GM19395 (cell line): ENCODE measurements around the gene NFS1.

Experiments
- ATAC-seq: cut with Tn5 transposase; IDR thresholded peaks from one replicate; pipeline ENCODE4 v1.9.1; 2021; ENCODE audit warnings: mild to moderate bottlenecking, moderate library complexity; ENCODE audit not compliant: unreplicated experiment

Gene NFS1

GRCh38 chr20:35680452-35681183 is 18.5 kb downstream of the NFS1 start:
- no peak for ATAC-seq

GRCh38 chr20:35674921-35675320 is 24.2 kb downstream of the NFS1 start:
- no peak for ATAC-seq

GRCh38 chr20:35673884-35674283 is 25.3 kb downstream of the NFS1 start:
- no peak for ATAC-seq

GRCh38 chr20:35669681-35670080 is 29.5 kb downstream of the NFS1 start:
- ATAC-seq: no peak

GRCh38 chr20:35669221-35669620 is 29.9 kb downstream of the NFS1 start:
- ATAC-seq: no peak

GRCh38 chr20:35665949-35666288 is 33.2 kb downstream of the NFS1 start:
- ATAC-seq: no peak

GRCh38 chr20:35664466-35665206 is 34.5 kb downstream of the NFS1 start, which contains the start of the genes CPNE1 and RBM12:
TSS of gene CPNE1 (minus strand) at chr20:35664900. CDS start at chr20:35632923, 31,977 bp downstream.
TSS of gene RBM12 (minus strand) at chr20:35664900. CDS start at chr20:35655322, 9,578 bp downstream.
- peak; percentile 81 for ATAC-seq

GRCh38 chr20:35663516-35664465 is 35.4 kb downstream of the NFS1 start:
- peak; percentile 35 for ATAC-seq

GRCh38 chr20:35662551-35662950 is 36.6 kb downstream of the NFS1 start:
- ATAC-seq: no peak

- ATAC-seq: no peak
Measured at GRCh38 chr20:35661908-35662307, 37.2 kb downstream of the NFS1 start.

GRCh38 chr20:35661053-35661452 is 38.1 kb downstream of the NFS1 start:
- ATAC-seq: no peak

GRCh38 chr20:35660122-35660937 is 38.8 kb downstream of the NFS1 start:
- no peak for ATAC-seq

GRCh38 chr20:35657271-35657670 is 41.9 kb downstream of the NFS1 start:
- no peak for ATAC-seq

GRCh38 chr20:35654415-35654814 is 44.7 kb downstream of the NFS1 start:
- ATAC-seq: no peak

- ATAC-seq: no peak
Measured at GRCh38 chr20:35653893-35654292, 45.3 kb downstream of the NFS1 start.

GRCh38 chr20:35653430-35653734 is 45.8 kb downstream of the NFS1 start:
- ATAC-seq: no peak

GRCh38 chr20:35652641-35653429 is 46.3 kb downstream of the NFS1 start:
- ATAC-seq: no peak

GRCh38 chr20:35651958-35652357 is 47.2 kb downstream of the NFS1 start:
- ATAC-seq: no peak

- ATAC-seq: no peak
Measured at GRCh38 chr20:35650632-35651031, 48.5 kb downstream of the NFS1 start.

- ATAC-seq: no peak
Measured at GRCh38 chr20:35648836-35649235, 50.3 kb downstream of the NFS1 start.
